NCI-H460 (cell line): ENCODE results near the gene DYNLT5. TPM values are rescaled to one million over a fixed set of nuclear protein-coding genes. Genes with fewer than 3 reads are reported as not detected.
A peak's percentile ranks its signal among the peaks of the same experiment; 100 is the strongest.
"Not testable (repeated sequence)": the region's sequence is repeated elsewhere in the genome, so short reads cannot be mapped to it uniquely, and the experiment has no call there.

ENCODE experiments used
- DNase-seq: peaks from one replicate; pipeline ENCODE4 v3.0.0-alpha.2; 2016; ENCODE audit warnings: low read depth; ENCODE audit errors: extremely low read depth
- polyA plus RNA-seq: library from polyadenylated mRNA; depleted of rRNA; stranded (reverse); fragments of >200 nt; gene quantifications from 2 replicates; pipeline ENCODE4 v1.2.3, GENCODE V29; 2014; cell fraction: nucleus; rRNA removed
- total RNA-seq: library from RNA; depleted of rRNA; stranded (reverse); fragments of >200 nt; shearing (Covaris generic); gene quantifications from 2 replicates; pipeline ENCODE4 v1.2.3, GENCODE V29; 2014; rRNA removed

The DYNLT5 gene
- total RNA-seq = not detected in 2 replicates
- polyA plus RNA-seq = not detected in 2 replicates

GRCh38 chr1:66752000-66752592 is at the start of gene DYNLT5:
Gene DYNLT5, plus strand, starts transcription at chr1:66752459. Its CDS starts 2,200 bp downstream, at chr1:66754659.
- DNase-seq = no peak

- DNase-seq = no peak
Observed at GRCh38 chr1:66704177-66704875, 47.9 kb upstream of the DYNLT5 start.

DNA sequence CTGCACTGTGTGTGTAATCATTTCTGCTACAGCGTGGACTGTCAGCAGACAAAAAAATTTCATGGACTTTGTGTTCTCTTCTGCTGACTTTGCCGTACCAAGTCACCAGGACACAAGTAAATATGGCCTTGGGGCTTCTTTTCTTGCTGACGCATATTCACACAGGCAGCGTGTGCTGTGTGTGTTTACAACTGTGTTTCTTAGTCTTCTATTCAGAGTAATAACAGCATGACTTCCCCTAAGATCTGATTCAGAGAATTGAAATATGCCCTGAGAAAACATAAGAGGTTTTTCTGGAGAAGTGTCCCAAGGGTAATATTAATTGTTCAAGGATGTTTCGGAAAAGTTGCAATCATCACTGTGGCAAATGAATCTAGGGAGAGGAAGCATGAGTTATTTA is 47.1 kb upstream of the DYNLT5 start:
- peak; percentile 18 for DNase-seq

- DNase-seq = peak; percentile 32
Observed at GRCh38 chr1:66711420-66711819, 40.8 kb upstream of the DYNLT5 start.

DNA sequence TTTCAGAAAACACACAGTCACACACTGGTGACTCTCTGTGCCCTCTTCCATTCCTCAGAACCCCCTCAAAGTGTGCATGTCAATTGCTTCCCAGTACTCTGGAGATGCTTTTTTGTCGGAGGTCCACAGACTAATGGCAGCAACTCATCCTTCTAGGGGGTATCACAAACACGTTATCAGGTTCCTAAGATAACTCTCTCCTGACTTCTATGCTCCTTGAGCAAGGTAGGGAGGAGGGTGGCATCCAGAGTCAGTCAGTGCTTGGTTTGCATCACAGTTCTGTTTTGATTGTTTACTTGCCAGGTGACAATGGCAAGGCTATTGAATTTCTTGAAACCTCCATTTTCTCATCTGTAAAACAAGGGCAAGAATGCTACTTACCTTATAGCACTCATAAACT is 39.4 kb upstream of the DYNLT5 start:
- no peak for DNase-seq

- no peak for DNase-seq
Observed at GRCh38 chr1:66723985-66724384, 28.3 kb upstream of the DYNLT5 start.

GRCh38 chr1:66725885-66726665 is 26.2 kb upstream of the DYNLT5 start:
- peak; percentile 71 for DNase-seq

DNA sequence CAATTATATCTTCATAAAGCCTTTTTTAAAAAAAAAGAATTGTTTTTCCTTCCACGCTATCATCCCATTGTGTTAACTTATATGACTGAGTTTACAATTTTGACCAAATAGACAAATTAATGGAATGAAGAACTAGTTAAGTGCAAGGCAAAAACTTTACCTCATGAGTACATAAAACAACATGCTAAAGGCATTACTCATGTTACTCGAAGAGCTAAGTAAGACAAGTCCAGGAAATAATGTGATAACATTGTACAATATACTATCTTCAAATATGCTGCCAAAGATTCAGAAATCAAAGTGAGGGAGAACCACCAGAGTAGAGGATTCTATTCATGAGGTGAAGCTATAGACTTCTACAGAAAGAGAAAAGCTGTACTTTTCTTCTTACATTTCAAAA is 24.2 kb upstream of the DYNLT5 start:
- no peak for DNase-seq

DNA sequence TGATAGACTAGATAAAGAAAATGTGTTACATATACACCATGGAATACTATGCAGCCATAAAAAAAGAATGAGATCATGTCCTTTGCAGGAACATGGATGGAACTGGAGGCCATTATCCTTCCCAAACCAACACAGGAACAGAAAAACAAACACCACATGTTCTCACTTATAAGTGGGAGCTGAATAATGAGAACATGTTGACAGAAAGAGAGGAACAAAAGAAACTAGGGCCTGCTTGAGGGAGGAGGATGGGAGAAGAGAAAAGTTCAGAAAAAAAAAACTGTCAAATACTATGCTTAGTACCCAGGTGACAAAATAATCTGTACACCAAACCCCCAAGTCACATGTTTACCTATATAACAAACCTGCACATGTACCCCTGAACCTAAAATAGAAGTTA is 23.5 kb upstream of the DYNLT5 start:
- DNase-seq = not testable (repeated sequence)

GRCh38 chr1:66729119-66729518 is 23.1 kb upstream of the DYNLT5 start:
- DNase-seq = no peak

- no peak for DNase-seq
Observed at GRCh38 chr1:66729523-66729922, 22.7 kb upstream of the DYNLT5 start.

DNA sequence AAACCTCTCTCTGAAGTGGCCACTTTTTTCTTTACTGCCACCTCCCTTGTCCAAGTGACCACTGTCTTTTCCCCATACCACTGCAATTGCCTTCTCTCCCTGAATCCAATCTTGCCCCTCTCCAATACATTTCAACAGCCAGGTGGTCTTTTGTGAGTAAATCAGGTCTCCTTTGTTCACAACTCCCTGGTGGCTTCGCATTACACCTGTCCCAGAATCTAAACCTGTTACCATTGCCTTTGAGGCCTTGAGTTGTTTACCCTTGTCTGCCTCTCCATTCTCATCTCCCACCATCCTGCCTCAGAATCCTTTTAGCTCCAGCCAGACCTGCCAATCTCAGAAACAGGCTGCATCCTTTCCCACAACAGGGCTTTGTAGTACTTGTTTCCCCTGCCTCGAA is 21.8 kb upstream of the DYNLT5 start:
- DNase-seq = no peak

- DNase-seq = no peak
Observed at GRCh38 chr1:66731170-66731865, 20.9 kb upstream of the DYNLT5 start.

DNA sequence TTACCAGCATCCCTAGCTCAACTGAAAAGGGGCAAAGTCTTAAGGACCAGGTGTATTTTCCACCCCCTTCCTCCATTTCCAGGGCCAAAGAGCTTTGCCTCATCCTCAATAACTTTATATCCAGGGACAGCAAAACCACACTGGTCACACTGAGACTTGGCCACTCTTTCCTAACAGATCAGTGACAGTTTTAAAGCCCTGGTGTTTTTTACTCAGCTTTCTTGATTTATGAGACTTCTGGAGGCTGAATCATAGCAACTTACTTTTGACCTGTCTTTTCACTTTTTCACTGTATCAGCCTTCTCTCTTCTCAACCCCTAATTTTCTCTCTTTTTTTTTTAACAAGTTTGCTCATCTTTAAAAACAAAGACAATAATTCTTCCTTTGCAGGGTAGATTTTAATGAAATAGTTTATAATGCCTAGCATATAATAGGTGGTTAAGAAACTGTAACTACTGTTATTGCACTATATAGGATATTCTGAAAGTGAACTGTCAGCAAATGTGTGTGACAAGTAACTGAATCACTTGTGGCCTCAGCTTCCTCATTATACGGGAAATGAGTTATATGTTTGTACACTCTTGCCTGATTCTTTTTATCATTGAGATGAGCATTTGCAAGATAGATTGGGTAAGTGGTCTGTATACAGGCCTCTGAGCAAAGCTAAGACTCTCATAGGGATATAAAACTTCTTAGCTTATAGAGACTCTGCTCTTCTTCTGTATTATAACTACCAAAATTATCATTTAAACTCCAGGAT is 19.7 kb upstream of the DYNLT5 start:
- peak; percentile 16 for DNase-seq

- DNase-seq = no peak
Observed at GRCh38 chr1:66733348-66734017, 18.8 kb upstream of the DYNLT5 start.

DNA sequence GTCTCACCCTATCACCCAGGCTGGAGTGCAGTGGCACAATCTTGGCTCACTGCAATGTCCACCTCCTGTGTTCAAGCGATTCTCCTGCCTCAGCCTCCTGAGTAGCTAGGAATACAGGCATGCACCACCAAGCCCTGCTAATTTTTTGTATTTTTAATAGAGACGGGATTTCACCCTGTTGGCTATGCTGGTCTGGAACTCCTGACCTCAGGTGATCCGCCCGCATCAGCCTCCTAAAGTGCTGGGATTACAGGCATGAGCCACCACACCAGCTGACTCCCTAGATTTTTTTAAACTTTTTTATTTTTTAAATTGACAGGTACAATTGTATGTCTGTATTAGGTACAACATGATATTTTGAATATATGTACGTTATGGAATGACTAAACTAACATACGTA is 17.7 kb upstream of the DYNLT5 start:
- not testable (repeated sequence) for DNase-seq

DNA sequence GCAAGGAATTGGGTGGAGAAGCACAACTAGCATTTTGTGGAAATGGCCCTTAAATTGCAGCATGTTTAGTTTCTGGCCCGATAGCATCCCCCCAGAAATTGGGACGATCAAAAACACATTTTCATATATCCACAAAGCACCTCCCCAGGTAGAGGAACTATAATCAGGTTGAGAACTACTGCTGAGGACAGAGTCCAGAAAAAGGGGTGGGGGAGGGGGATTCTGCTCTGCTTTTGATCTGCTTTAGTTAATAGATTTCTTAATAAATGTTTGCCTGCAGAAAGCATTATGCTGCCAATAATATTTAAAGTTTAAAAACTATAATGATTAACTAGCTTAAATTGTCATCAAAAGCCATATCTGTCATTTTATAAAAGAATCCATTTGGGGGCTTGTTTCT is 14.4 kb upstream of the DYNLT5 start:
- no peak for DNase-seq

GRCh38 chr1:66739401-66740157 is 12.7 kb upstream of the DYNLT5 start:
- DNase-seq = no peak

- no peak for DNase-seq
Observed at GRCh38 chr1:66745451-66745850, 6.8 kb upstream of the DYNLT5 start.
